ENCODE results near the gene SLC13A4.
"Not testable (repeated sequence)": the region's sequence is repeated elsewhere in the genome, so short reads cannot be mapped to it uniquely, and the experiment has no call there.

SLC13A4 gene

DNA sequence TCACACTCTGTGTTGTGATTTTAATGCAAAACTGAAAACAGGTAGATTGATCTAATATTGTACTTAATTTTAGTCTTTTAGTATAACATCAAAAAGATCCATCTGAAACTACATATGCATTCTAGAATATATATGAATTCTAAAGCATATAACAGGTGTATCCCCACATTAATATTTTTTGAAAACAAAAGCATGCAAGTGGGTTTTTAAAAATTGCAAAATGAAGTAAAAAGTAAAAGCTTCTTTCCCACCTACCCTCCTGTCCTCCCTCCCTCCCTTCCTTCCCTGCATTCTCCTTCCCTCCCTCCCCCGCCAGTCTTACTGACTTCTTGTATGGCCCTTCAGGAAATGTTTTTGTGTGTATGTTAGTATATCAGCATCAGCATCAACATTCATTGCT, 80.2 kb downstream of the SLC13A4 start:
- no peak overlapping the region for H3K4me3 ChIP-seq (replicated peaks; ENCODE audit: low read depth, low read length)
- no peak for DNase-seq (ENCODE audit: low read depth)
- TF ChIP-seq, protein P1, sequence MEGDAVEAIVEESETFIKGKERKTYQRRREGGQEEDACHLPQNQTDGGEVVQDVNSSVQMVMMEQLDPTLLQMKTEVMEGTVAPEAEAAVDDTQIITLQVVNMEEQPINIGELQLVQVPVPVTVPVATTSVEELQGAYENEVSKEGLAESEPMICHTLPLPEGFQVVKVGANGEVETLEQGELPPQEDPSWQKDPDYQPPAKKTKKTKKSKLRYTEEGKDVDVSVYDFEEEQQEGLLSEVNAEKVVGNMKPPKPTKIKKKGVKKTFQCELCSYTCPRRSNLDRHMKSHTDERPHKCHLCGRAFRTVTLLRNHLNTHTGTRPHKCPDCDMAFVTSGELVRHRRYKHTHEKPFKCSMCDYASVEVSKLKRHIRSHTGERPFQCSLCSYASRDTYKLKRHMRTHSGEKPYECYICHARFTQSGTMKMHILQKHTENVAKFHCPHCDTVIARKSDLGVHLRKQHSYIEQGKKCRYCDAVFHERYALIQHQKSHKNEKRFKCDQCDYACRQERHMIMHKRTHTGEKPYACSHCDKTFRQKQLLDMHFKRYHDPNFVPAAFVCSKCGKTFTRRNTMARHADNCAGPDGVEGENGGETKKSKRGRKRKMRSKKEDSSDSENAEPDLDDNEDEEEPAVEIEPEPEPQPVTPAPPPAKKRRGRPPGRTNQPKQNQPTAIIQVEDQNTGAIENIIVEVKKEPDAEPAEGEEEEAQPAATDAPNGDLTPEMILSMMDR (IDR thresholded peaks at IDR 0.05; ENCODE audit: low read length, missing control alignments) = no peak

DNA sequence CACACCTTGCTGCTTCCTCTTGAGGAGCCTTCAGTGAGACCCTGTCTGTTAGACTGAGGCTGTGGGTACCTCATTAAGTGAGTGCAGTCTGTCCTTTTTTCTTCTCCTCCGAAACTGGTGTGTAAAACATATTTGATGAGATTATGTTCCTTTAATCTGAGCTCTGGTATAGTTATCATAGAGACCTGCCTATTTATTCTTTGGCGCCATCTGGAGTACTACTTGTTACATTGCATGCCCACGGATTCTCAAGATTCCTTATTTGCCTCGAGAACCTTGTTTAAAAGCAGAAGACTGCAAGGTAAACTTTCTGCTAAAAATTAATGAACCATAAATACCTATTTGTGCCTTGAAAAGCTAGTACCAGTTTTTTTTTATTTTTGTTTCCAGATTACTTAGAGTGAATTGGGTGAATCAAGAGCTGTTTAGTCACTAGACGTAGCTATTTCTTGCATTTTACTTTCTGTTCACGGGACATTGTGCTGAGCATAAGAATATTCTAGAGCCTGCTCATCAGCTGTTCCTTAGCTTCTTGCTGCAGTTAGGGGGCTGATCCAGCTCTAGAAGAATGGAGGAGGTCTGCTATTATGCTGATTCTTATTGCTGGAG, 82.6 kb downstream of the SLC13A4 start:
- no peak overlapping the region for H3K4me3 ChIP-seq (replicated peaks; ENCODE audit: low read depth, low read length)
- DNase-seq (ENCODE audit: low read depth) = peak; percentile 74
- TF ChIP-seq, protein P1 (IDR thresholded peaks at IDR 0.05; ENCODE audit: low read length, missing control alignments) = peak; percentile 78

DNA sequence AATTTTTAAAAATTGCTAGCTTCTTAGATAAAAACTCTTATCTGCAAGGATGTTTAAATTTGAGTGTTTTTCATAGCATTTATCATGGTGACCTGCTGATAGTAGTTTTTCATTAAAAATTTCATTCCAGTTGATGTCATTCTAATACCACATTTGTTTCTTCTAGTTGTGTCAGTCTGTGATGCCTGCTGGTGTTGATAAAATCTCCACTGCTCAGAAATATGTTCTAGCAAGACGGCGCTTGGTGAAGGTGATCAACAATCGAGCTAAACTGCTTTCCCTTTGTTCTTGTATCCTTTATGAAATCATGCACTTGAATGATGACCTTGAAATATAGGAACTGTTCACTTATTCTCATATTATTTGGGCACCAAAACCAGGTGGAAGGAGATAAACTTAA, 83.3 kb downstream of the SLC13A4 start:
- DNase-seq (ENCODE audit: low read depth) = no peak
- no peak overlapping the region for H3K4me3 ChIP-seq (replicated peaks; ENCODE audit: low read depth, low read length)
- TF ChIP-seq, protein P1 (IDR thresholded peaks at IDR 0.05; ENCODE audit: low read length, missing control alignments) = no peak

DNA sequence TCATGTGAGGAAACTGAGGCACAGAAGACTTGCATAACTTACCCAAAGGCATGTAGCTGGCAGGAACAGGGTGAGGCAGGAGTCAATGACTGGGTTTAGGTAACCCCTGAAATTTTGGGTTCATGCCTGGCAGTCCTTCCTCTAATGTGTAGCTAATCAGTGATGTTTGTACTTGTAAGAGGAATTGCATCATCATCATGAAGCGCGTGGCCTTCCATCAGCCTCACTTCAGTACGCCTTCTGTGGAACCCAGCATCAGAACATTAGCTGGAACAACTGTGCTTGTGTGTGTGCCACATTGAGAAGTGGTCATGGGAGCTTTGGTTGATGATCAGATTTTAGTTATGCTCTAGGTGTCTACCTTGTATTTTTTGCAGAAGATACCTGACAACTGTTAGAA, 83.8 kb downstream of the SLC13A4 start:
- peak; percentile 22 for DNase-seq (ENCODE audit: low read depth)
- H3K4me3 ChIP-seq (replicated peaks; ENCODE audit: low read depth, low read length) = no peak overlapping the region
- TF ChIP-seq, protein P1 (IDR thresholded peaks at IDR 0.05; ENCODE audit: low read length, missing control alignments) = no peak

DNA sequence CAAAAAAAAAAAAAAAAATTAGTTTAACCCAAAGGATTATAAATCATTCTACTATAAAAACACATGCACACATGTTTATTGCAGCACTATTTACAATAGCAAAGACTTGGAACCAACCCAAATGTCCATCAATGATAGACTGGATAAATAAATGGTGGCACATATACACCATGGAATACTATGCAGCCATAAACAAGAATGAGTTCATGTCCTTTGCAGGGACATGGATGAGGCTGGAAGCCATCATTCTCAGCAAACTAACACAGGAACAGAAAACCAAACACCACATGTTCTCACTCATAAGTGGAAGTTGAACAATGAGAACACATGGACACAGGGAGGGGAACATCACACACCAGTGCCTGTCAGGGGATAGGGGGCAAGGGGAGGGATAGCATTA, 88.3 kb downstream of the SLC13A4 start:
- not testable (repeated sequence) for DNase-seq (ENCODE audit: low read depth); H3K4me3 ChIP-seq (replicated peaks; ENCODE audit: low read depth, low read length)

DNA sequence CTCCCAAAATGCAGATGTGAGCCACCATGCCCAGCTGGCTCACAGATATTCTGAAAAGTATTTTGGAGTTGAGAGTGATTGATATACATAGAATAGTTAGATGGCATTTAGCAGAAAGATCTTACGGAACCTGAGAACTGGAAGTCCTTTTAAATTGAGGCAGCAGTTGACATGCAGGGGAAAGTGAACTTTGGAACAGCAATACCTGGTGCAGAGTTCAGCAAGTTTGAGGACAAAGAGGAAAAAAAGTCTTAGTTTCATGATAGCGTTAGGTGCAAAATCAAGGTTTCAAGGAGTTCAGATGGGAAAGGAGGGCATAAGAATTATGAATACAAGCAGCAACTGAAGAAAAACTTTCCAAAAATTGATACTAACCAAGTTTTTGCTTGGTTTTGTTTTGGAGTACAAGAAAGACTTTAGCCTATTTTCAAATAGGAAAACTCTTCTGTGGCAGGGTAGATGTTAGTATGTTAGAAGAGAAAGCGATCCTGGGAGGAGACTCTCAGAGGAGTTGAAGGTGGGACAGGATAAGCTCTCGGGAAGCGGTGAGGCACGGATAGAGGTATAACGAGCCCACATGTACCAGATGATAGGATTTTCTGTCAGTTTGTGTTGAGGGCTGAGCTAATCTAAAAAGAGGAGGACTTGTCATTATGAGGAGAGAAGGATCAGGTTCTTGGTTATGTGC, 93.7 kb downstream of the SLC13A4 start:
- H3K4me3 ChIP-seq (replicated peaks; ENCODE audit: low read depth, low read length) = no peak overlapping the region
- TF ChIP-seq, protein P1 (IDR thresholded peaks at IDR 0.05; ENCODE audit: low read length, missing control alignments) = no peak
- no peak for DNase-seq (ENCODE audit: low read depth)
